Measurements from ENCODE around the gene ZDHHC4.
A peak's percentile ranks its signal among the peaks of the same experiment; 100 is the strongest.

ZDHHC4 gene

DNA sequence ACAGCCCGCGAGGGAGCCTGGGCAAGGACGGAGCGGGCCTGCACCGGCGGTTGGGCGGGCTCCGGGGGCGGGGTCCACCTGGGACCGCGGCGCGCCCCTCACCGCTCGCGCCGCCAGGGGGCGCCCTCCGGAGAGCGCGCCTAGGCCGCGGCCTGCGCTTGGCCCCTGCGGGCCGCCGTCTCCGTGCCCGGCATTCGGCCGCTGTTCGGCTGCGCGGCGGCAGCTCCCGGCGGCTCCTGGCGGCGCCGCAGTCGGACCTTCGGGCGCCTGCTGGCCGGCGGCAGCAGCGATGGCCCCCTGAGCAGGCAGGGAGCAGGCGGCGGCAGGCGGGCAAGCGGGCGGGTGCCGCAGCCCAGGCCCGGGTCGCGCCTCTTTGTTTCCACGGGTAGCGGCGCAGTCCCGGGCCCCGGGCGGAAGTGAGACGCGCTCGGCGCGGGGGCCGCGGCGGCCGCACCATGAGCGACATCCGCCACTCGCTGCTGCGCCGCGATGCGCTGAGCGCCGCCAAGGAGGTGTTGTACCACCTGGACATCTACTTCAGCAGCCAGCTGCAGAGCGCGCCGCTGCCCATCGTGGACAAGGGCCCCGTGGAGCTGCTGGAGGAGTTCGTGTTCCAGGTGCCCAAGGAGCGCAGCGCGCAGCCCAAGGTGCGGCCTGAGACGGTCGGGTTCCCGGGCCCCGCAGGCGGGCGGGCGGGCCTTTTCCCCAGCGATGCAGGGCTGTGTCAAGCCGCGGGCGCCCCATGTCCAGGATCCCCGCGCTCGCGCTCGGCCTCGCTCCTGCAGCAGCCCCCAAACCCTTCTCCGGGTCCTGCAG lies 12.8 kb downstream of the ZDHHC4 start, which contains the start of gene INTS15 (continued):
- TF ChIP-seq ZNF76 (tag by site-specific recombination; IDR thresholded peaks at IDR 0.05; ENCODE audit: borderline replicate concordance, low read depth) (no peak), SCRT1 (tag by site-specific recombination; IDR thresholded peaks at IDR 0.05; ENCODE audit: borderline replicate concordance) (no peak), ZNF10 (tag by site-specific recombination; IDR thresholded peaks at IDR 0.05) (no peak), ZNF677 (tag by site-specific recombination; IDR thresholded peaks at IDR 0.05) (peak; percentile 49; the same call in 1 of the 2 replicates), ZNF837 (tag by site-specific recombination; IDR thresholded peaks at IDR 0.05) (no peak), ZNF239 (tag by site-specific recombination; IDR thresholded peaks at IDR 0.05) (no peak), OSR2 (tag by site-specific recombination; IDR thresholded peaks at IDR 0.05) (no peak), ZNF621 (tag by site-specific recombination; IDR thresholded peaks at IDR 0.05) (no peak), ZNF610 (tag by site-specific recombination; IDR thresholded peaks at IDR 0.05; ENCODE audit: borderline replicate concordance) (no peak), GLI2 (tag by site-specific recombination; IDR thresholded peaks at IDR 0.05; ENCODE audit: borderline replicate concordance, low read depth) (no peak), ZNF501 (tag by site-specific recombination; IDR thresholded peaks at IDR 0.05) (peak; percentile 52; the same call in 1 of the 2 replicates), ZNF777 (tag by site-specific recombination; IDR thresholded peaks at IDR 0.05; ENCODE audit: borderline replicate concordance) (no peak), ZNF596 (tag by site-specific recombination; IDR thresholded peaks at IDR 0.05) (no peak), ZNF19 (tag by site-specific recombination; IDR thresholded peaks at IDR 0.05; ENCODE audit: low read depth) (no peak), ZNF24 (tag by site-specific recombination; IDR thresholded peaks at IDR 0.05) (no peak), ZNF274 (IDR thresholded peaks at IDR 0.05; ENCODE audit: low read length) (no peak), ZNF274 (tag by site-specific recombination; IDR thresholded peaks at IDR 0.05; ENCODE audit: borderline replicate concordance) (no peak), SALL2 (tag by site-specific recombination; IDR thresholded peaks at IDR 0.05; ENCODE audit: borderline replicate concordance) (no peak), IKZF3 (tag by site-specific recombination; IDR thresholded peaks at IDR 0.05) (no peak), YY1 (tag by site-specific recombination; IDR thresholded peaks at IDR 0.05) (no peak), ZSCAN30 (tag by site-specific recombination; IDR thresholded peaks at IDR 0.05) (no peak)
- TF ChIP-seq, protein P1, sequence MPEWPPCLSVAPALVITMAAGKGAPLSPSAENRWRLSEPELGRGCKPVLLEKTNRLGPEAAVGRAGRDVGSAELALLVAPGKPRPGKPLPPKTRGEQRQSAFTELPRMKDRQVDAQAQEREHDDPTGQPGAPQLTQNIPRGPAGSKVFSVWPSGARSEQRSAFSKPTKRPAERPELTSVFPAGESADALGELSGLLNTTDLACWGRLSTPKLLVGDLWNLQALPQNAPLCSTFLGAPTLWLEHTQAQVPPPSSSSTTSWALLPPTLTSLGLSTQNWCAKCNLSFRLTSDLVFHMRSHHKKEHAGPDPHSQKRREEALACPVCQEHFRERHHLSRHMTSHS (tag by site-specific recombination; IDR thresholded peaks at IDR 0.05) = no peak
- TF ChIP-seq, protein P2, sequence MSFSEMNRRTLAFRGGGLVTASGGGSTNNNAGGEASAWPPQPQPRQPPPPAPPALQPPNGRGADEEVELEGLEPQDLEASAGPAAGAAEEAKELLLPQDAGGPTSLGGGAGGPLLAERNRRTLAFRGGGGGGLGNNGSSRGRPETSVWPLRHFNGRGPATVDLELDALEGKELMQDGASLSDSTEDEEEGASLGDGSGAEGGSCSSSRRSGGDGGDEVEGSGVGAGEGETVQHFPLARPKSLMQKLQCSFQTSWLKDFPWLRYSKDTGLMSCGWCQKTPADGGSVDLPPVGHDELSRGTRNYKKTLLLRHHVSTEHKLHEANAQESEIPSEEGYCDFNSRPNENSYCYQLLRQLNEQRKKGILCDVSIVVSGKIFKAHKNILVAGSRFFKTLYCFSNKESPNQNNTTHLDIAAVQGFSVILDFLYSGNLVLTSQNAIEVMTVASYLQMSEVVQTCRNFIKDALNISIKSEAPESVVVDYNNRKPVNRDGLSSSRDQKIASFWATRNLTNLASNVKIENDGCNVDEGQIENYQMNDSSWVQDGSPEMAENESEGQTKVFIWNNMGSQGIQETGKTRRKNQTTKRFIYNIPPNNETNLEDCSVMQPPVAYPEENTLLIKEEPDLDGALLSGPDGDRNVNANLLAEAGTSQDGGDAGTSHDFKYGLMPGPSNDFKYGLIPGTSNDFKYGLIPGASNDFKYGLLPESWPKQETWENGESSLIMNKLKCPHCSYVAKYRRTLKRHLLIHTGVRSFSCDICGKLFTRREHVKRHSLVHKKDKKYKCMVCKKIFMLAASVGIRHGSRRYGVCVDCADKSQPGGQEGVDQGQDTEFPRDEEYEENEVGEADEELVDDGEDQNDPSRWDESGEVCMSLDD (tag by site-specific recombination; IDR thresholded peaks at IDR 0.05) = no peak
- TF ChIP-seq, protein P3, sequence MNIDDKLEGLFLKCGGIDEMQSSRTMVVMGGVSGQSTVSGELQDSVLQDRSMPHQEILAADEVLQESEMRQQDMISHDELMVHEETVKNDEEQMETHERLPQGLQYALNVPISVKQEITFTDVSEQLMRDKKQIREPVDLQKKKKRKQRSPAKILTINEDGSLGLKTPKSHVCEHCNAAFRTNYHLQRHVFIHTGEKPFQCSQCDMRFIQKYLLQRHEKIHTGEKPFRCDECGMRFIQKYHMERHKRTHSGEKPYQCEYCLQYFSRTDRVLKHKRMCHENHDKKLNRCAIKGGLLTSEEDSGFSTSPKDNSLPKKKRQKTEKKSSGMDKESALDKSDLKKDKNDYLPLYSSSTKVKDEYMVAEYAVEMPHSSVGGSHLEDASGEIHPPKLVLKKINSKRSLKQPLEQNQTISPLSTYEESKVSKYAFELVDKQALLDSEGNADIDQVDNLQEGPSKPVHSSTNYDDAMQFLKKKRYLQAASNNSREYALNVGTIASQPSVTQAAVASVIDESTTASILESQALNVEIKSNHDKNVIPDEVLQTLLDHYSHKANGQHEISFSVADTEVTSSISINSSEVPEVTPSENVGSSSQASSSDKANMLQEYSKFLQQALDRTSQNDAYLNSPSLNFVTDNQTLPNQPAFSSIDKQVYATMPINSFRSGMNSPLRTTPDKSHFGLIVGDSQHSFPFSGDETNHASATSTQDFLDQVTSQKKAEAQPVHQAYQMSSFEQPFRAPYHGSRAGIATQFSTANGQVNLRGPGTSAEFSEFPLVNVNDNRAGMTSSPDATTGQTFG (tag by site-specific recombination; IDR thresholded peaks at IDR 0.05; ENCODE audit: borderline replicate concordance) = no peak
- TF ChIP-seq, protein P4, sequence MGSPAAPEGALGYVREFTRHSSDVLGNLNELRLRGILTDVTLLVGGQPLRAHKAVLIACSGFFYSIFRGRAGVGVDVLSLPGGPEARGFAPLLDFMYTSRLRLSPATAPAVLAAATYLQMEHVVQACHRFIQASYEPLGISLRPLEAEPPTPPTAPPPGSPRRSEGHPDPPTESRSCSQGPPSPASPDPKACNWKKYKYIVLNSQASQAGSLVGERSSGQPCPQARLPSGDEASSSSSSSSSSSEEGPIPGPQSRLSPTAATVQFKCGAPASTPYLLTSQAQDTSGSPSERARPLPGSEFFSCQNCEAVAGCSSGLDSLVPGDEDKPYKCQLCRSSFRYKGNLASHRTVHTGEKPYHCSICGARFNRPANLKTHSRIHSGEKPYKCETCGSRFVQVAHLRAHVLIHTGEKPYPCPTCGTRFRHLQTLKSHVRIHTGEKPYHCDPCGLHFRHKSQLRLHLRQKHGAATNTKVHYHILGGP (tag by site-specific recombination; IDR thresholded peaks at IDR 0.05) = no peak
- TF ChIP-seq, protein P5, sequence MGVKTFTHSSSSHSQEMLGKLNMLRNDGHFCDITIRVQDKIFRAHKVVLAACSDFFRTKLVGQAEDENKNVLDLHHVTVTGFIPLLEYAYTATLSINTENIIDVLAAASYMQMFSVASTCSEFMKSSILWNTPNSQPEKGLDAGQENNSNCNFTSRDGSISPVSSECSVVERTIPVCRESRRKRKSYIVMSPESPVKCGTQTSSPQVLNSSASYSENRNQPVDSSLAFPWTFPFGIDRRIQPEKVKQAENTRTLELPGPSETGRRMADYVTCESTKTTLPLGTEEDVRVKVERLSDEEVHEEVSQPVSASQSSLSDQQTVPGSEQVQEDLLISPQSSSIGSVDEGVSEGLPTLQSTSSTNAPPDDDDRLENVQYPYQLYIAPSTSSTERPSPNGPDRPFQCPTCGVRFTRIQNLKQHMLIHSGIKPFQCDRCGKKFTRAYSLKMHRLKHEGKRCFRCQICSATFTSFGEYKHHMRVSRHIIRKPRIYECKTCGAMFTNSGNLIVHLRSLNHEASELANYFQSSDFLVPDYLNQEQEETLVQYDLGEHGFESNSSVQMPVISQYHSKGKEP (tag by site-specific recombination; IDR thresholded peaks at IDR 0.05) = no peak
- TF ChIP-seq, protein P6, sequence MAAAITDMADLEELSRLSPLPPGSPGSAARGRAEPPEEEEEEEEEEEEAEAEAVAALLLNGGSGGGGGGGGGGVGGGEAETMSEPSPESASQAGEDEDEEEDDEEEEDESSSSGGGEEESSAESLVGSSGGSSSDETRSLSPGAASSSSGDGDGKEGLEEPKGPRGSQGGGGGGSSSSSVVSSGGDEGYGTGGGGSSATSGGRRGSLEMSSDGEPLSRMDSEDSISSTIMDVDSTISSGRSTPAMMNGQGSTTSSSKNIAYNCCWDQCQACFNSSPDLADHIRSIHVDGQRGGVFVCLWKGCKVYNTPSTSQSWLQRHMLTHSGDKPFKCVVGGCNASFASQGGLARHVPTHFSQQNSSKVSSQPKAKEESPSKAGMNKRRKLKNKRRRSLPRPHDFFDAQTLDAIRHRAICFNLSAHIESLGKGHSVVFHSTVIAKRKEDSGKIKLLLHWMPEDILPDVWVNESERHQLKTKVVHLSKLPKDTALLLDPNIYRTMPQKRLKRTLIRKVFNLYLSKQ (tag by site-specific recombination; IDR thresholded peaks at IDR 0.05; ENCODE audit: borderline replicate concordance) = no peak

All from HEK293 (cell line).